HEK293 (cell line): ENCODE results near the gene FAM78B.

Source experiments
- CTCF ChIA-PET: fragments of 350-600 bp; formaldehyde crosslinking; extraction: SDS; loops from one replicate; lab custom pipeline; 2021; ENCODE audit warnings: antibody characterized with exemption; lab: Yijun Ruan, JAX
- POLR2A ChIA-PET: fragments of 300-600 bp; formaldehyde crosslinking; extraction: SDS; loops from one replicate; lab custom pipeline; 2020; ENCODE audit warnings: antibody characterized with exemption, inconsistent platforms; lab: Yijun Ruan, JAX
- H3K27ac ChIP-seq: fragments of 200-500 bp; sonication (Bioruptor generic); 2 replicates; pipeline ENCODE4 v1.5.1; 2014; ENCODE audit warnings: low read depth, low read length, control low read depth, inconsistent platforms; ENCODE audit errors: extremely low read depth
- H3K36me3 ChIP-seq, 2 experiments: fragments of 200-500 bp in 1 of 2; sonication (Bioruptor generic) in 1 of 2; 1 replicate in 1 of 2; 2 replicates in 1 of 2; pipeline ENCODE4 v1.5.1; 2014 to 2017; ENCODE audit warnings: inconsistent platforms in 2 of 2, low read length in 2 of 2; ENCODE audit not compliant: control insufficient read depth in 2 of 2, insufficient read depth in 1 of 2
- H3K4me1 ChIP-seq: fragments of 200-500 bp; sonication (Bioruptor generic); 2 replicates; pipeline ENCODE4 v1.5.1; 2014; ENCODE audit warnings: mild to moderate bottlenecking, low read length, inconsistent platforms; ENCODE audit not compliant: control insufficient read depth, insufficient read depth
- H3K4me3 ChIP-seq: 2 replicates; pipeline ENCODE4 v1.5.1; 2011; ENCODE audit warnings: low read depth, mild to moderate bottlenecking, control low read depth, low read length, moderate library complexity
- H3K9me3 ChIP-seq: fragments of 200-500 bp; sonication (Bioruptor generic); 2 replicates; pipeline ENCODE4 v1.5.1; 2014; ENCODE audit warnings: low read depth, low read length, inconsistent platforms; ENCODE audit not compliant: control insufficient read depth, insufficient read depth
- GLI2 ChIP-seq: fragments of 450-650 bp; formaldehyde crosslinking; IDR thresholded peaks from 2 replicates; pipeline ENCODE4; 2017; ENCODE audit warnings: missing biosample characterization, missing genetic modification characterization, low read depth, borderline replicate concordance
- KLF8 ChIP-seq: fragments of 450-650 bp; formaldehyde crosslinking; IDR thresholded peaks from 2 replicates; pipeline ENCODE4 v1.5.1; 2016; ENCODE audit warnings: missing biosample characterization, missing genetic modification characterization
- TCF7L2 ChIP-seq: IDR thresholded peaks from 2 replicates; pipeline ENCODE4 v1.6.1; 2011; ENCODE audit warnings: low read depth, mild to moderate bottlenecking, inconsistent platforms, low read length, moderate library complexity, borderline replicate concordance
- ZNF175 ChIP-seq: fragments of 450-650 bp; formaldehyde crosslinking; IDR thresholded peaks from 2 replicates; pipeline ENCODE4 v1.5.1; 2016; ENCODE audit warnings: missing biosample characterization, missing genetic modification characterization
- ZNF423 ChIP-seq: fragments of 450-650 bp; formaldehyde crosslinking; IDR thresholded peaks from 2 replicates; pipeline ENCODE4 v1.5.1; 2016; ENCODE audit warnings: missing biosample characterization, missing genetic modification characterization
- ZNF585B ChIP-seq: fragments of 450-650 bp; formaldehyde crosslinking; IDR thresholded peaks from 2 replicates; pipeline ENCODE4 v1.5.1; 2016; ENCODE audit warnings: missing biosample characterization, missing genetic modification characterization
- ZNF624 ChIP-seq: fragments of 450-650 bp; formaldehyde crosslinking; IDR thresholded peaks from 2 replicates; pipeline ENCODE4 v1.5.1; 2017; ENCODE audit warnings: missing biosample characterization, missing genetic modification characterization
- ZNF830 ChIP-seq: fragments of 450-650 bp; IDR thresholded peaks from 2 replicates; pipeline ENCODE4 v1.5.0; 2018; ENCODE audit warnings: missing biosample characterization, missing genetic modification characterization, low read depth, mild to moderate bottlenecking, moderate library complexity
- TF ChIP-seq, protein P1 (sequence below): fragments of 450-650 bp; formaldehyde crosslinking; IDR thresholded peaks from 2 replicates; pipeline ENCODE4 v1.5.1; 2017; ENCODE audit warnings: missing biosample characterization, mild to moderate bottlenecking, missing genetic modification characterization, moderate library complexity
- TF ChIP-seq, protein P2 (sequence below): fragments of 450-650 bp; formaldehyde crosslinking; IDR thresholded peaks from 2 replicates; pipeline ENCODE4 v1.5.1; 2016; ENCODE audit warnings: missing biosample characterization, missing genetic modification characterization
- TF ChIP-seq, protein P3 (sequence below): fragments of 450-650 bp; formaldehyde crosslinking; IDR thresholded peaks from 2 replicates; pipeline ENCODE4 v1.5.1; 2016; ENCODE audit warnings: missing biosample characterization, missing genetic modification characterization
- TF ChIP-seq, protein P4 (sequence below): fragments of 450-650 bp; formaldehyde crosslinking; IDR thresholded peaks from 2 replicates; pipeline ENCODE4 v1.5.1; 2016; ENCODE audit warnings: missing biosample characterization, missing genetic modification characterization
- TF ChIP-seq, protein P5 (sequence below): fragments of 450-650 bp; formaldehyde crosslinking; optimal IDR thresholded peaks from 2 replicates; pipeline ENCODE3; 2016; ENCODE audit warnings: missing biosample characterization, mild to moderate bottlenecking, missing genetic modification characterization

The FAM78B gene

DNA sequence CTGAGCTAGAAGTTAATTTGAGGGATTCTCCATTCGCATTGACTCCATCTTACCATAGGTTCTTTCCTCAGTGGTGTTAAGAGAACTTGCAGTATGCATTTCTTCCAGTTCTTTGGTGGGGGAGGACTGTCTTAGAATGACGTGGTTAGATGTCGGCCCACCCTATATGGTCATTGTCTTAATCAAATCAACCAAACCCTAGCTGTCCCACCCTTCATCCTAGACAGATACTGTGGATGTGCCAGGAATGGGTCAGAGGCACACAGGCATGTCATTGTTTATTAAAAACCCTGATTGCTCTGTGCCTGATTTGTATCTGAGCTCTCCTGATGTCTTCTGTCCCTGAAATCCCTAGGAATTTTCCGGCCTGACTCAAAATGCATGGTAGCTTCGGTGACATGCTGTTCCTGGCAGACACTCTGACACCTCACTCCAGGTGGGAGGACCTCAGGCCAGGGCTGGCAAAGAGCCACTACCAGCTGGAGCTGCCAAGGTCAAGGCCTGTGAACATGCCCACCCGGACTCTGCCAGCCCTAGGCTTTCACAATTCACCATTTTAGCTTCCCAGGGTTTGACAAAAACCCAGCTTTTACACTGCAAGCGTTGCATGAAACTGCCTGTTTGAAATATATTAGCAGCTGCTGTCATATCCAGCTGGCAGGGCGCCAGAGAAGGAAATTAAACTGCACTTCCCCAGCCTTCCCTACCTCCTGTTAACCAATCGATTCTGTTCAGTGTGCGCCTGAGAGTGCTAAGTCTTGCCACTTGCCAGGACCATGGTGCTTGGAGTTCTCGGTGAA lies 134.0 kb downstream of the FAM78B start (continued):
- TF ChIP-seq, protein P1, sequence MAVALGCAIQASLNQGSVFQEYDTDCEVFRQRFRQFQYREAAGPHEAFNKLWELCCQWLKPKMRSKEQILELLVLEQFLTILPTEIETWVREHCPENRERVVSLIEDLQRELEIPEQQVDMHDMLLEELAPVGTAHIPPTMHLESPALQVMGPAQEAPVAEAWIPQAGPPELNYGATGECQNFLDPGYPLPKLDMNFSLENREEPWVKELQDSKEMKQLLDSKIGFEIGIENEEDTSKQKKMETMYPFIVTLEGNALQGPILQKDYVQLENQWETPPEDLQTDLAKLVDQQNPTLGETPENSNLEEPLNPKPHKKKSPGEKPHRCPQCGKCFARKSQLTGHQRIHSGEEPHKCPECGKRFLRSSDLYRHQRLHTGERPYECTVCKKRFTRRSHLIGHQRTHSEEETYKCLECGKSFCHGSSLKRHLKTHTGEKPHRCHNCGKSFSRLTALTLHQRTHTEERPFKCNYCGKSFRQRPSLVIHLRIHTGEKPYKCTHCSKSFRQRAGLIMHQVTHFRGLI (tag by site-specific recombination): no peak
- TF ChIP-seq ZNF830 (tag by site-specific recombination) (no peak), GLI2 (tag by site-specific recombination) (no peak), KLF8 (tag by site-specific recombination) (no peak), TCF7L2 (no peak), ZNF624 (tag by site-specific recombination) (no peak)
- TF ChIP-seq, protein P2, sequence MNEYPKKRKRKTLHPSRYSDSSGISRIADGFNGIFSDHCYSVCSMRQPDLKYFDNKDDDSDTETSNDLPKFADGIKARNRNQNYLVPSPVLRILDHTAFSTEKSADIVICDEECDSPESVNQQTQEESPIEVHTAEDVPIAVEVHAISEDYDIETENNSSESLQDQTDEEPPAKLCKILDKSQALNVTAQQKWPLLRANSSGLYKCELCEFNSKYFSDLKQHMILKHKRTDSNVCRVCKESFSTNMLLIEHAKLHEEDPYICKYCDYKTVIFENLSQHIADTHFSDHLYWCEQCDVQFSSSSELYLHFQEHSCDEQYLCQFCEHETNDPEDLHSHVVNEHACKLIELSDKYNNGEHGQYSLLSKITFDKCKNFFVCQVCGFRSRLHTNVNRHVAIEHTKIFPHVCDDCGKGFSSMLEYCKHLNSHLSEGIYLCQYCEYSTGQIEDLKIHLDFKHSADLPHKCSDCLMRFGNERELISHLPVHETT (tag by site-specific recombination): no peak
- TF ChIP-seq, protein P3, sequence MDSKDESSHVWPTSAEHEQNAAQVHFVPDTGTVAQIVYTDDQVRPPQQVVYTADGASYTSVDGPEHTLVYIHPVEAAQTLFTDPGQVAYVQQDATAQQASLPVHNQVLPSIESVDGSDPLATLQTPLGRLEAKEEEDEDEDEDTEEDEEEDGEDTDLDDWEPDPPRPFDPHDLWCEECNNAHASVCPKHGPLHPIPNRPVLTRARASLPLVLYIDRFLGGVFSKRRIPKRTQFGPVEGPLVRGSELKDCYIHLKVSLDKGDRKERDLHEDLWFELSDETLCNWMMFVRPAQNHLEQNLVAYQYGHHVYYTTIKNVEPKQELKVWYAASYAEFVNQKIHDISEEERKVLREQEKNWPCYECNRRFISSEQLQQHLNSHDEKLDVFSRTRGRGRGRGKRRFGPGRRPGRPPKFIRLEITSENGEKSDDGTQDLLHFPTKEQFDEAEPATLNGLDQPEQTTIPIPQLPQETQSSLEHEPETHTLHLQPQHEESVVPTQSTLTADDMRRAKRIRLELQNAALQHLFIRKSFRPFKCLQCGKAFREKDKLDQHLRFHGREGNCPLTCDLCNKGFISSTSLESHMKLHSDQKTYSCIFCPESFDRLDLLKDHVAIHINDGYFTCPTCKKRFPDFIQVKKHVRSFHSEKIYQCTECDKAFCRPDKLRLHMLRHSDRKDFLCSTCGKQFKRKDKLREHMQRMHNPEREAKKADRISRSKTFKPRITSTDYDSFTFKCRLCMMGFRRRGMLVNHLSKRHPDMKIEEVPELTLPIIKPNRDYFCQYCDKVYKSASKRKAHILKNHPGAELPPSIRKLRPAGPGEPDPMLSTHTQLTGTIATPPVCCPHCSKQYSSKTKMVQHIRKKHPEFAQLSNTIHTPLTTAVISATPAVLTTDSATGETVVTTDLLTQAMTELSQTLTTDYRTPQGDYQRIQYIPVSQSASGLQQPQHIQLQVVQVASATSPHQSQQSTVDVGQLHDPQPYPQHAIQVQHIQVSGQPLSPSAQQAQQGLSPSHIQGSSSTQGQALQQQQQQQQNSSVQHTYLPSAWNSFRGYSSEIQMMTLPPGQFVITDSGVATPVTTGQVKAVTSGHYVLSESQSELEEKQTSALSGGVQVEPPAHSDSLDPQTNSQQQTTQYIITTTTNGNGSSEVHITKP (tag by site-specific recombination): no peak
- TF ChIP-seq, all 188 proteins: peak for 0

DNA sequence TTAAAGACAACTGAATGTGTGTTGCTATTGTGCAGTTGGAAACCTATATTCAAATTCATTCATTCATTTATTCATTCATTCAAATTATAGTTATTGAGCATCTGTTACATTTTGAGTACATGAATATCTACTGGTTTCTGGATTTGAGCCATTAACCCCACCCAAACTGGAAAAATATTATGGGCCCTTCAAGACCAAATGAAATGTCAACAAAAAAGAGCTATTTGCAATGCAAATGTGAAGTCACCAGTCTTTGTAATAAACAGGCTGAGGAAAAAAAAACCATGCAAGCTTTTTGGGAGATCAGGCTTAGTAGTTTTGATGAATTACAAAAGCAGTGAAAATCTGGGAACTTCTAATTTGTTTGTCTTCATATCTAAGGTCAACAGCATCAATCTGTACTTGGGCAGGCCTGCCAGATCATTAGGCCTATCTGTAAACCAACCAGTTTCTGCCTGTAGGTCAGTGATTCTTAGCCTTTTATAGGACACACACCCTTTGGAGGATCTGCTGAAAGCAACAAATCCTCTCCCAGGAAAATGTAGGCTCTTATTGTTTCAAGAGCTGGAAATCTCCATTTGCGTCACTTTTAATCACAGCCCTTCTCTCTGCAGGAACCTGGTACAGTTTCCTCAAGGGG lies 134.7 kb downstream of the FAM78B start:
- POLR2A ChIA-PET: no interaction called here
- CTCF ChIA-PET: interaction anchor here (0.6 kb wide), 1 partner anchor 118 kb away, joined by 4 read pairs; no protein-coding TSS in a partner anchor
- H3K9me3 ChIP-seq: no peaks in the 10 kb centered on the region
- no peak overlapping the region for H3K4me3 ChIP-seq
- no peaks in the 10 kb centered on the region for H3K36me3 ChIP-seq
- TF ChIP-seq ZNF423 (no peak), ZNF585B (no peak), ZNF175 (tag by site-specific recombination) (no peak)
- TF ChIP-seq, protein P4, sequence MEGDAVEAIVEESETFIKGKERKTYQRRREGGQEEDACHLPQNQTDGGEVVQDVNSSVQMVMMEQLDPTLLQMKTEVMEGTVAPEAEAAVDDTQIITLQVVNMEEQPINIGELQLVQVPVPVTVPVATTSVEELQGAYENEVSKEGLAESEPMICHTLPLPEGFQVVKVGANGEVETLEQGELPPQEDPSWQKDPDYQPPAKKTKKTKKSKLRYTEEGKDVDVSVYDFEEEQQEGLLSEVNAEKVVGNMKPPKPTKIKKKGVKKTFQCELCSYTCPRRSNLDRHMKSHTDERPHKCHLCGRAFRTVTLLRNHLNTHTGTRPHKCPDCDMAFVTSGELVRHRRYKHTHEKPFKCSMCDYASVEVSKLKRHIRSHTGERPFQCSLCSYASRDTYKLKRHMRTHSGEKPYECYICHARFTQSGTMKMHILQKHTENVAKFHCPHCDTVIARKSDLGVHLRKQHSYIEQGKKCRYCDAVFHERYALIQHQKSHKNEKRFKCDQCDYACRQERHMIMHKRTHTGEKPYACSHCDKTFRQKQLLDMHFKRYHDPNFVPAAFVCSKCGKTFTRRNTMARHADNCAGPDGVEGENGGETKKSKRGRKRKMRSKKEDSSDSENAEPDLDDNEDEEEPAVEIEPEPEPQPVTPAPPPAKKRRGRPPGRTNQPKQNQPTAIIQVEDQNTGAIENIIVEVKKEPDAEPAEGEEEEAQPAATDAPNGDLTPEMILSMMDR (tag by site-specific recombination): no peak
- TF ChIP-seq, protein P5, sequence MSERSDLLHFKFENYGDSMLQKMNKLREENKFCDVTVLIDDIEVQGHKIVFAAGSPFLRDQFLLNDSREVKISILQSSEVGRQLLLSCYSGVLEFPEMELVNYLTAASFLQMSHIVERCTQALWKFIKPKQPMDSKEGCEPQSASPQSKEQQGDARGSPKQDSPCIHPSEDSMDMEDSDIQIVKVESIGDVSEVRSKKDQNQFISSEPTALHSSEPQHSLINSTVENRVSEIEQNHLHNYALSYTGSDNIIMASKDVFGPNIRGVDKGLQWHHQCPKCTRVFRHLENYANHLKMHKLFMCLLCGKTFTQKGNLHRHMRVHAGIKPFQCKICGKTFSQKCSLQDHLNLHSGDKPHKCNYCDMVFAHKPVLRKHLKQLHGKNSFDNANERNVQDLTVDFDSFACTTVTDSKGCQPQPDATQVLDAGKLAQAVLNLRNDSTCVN (tag by site-specific recombination): no peak
- TF ChIP-seq, protein P3 (tag by site-specific recombination): no peak
- H3K27ac ChIP-seq: no peak overlapping the region
- 0 out of 2 replicates have a peak, but pooled peaks cover 2% of the 10 kb centered on the region for H3K4me1 ChIP-seq
